ENCODE results near the gene GLP1R. TPM values are rescaled to one million over a fixed set of nuclear protein-coding genes. Genes with fewer than 3 reads are reported as not detected.
"Not testable (repeated sequence)": the region's sequence is repeated elsewhere in the genome, so short reads cannot be mapped to it uniquely, and the experiment has no call there.

GLP1R gene
- total RNA-seq, 1 experiment from 2014 or later = not detected

DNA sequence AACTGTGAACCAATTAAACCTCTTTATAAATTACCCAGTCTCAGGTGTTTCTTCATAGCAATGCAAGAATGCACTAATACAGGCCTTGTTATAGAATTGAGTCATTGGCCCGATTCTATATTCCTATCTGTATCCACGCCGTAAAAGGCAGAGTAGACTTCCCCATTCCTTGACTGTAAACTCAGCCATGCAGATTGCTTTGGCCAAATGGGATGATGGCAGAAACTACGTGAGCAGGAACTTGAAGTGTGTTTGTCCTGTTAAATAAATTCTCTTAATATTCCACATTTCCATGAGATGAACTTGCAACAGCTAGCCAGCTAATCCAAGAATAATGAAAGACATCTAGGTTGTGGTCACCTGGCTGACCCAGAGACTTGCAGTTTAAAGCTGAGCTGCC, 70.3 kb downstream of the GLP1R start:
- DNase-seq (ENCODE audit: low read depth) = no peak

DNA sequence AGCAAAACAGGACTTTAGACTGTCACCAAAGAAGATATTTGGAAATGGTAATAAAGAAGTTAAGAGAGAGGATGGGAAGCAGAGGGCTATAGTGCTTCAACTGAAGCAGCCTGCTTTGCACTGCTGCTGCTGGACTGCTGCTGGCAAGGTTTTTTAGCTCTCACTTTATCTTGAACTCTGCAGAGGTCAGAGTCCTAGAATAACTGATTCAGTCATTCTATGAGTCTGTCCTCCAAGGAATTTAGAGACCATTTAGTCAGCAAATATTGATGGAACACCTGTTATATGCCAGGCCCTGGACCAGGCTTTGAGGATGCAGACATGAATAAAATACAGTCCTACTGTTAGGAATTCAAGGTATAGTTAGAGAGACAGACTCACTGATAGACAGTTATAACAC, 75.5 kb downstream of the GLP1R start:
- no peak for DNase-seq (ENCODE audit: low read depth)

DNA sequence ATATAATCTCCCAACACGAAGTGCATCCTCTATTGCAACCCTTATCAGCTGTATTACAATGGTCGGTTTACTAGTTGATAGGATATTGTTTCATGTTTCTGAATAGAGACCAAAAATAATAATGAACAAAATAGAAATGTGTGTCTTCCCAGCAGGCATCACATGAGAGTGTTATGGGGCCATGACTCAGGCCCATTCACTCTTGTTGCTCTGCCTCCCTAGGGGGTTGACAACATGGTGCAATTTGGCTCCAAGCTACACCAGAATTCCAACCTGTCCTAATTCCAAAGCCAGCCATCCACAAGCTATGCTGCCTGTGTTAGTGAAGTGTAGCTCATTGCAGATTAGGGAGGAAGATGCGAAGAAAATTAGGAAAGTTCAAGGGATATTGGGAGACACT, 79.5 kb downstream of the GLP1R start:
- peak; percentile 4 for DNase-seq (ENCODE audit: low read depth)

DNA sequence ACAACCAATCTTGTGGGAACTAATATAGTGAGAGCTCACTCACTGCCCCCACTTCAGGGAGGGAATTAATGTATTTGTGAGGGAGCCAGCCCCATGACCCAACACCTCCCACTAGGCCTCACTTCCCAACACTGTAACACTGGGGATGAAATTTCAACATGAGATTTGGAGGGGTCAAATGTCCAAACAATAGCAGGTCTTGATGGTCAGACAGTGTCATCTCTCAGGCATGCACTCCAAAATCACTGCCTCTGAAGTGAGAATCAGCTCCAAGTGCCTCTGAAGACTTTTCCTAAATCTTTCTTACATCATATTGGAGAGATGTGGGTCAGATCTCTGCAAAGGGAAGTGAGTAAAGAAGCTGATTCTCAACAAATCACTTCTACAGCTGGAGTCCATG, 80.3 kb downstream of the GLP1R start:
- no peak for DNase-seq (ENCODE audit: low read depth)

- no peak for DNase-seq (ENCODE audit: low read depth)
Observed at GRCh38 chr6:39130691-39131090, 82.1 kb downstream of the GLP1R start.

GRCh38 chr6:39134761-39135160, 86.2 kb downstream of the GLP1R start:
- not testable (repeated sequence) for DNase-seq (ENCODE audit: low read depth)

DNA sequence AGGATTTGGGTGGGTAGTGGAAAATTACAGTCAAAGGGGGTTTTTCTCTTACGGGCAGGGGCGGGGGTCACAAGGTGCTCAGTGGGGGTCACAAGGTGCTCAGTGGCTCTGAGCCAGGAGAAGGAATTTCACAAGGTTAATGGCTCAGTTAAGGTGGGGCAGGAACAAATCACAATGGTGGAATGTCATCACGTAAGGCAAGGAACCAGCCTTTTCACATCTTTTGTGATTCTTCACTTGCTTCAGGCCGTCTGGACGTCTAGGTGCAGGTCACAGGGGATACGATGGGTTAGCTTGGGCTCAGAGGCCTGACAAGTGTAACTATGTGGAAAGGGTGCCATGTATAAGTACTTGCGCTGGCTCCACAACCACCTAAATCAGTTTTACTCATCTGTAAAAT, 87.6 kb downstream of the GLP1R start:
- not testable (repeated sequence) for DNase-seq (ENCODE audit: low read depth)

GRCh38 chr6:39137245-39137644, 88.7 kb downstream of the GLP1R start:
- peak; percentile 9 for DNase-seq (ENCODE audit: low read depth)

Other genes starting within 250 kb of the GLP1R start
- gene SAYSD1, start 66.4 kb downstream of the GLP1R start, total RNA-seq (2014; rRNA removed) = 13.9 and 15.8 TPM in 2 replicates
- not detected in 2 replicates for gene KCNK5, start 180.7 kb downstream of the GLP1R start, total RNA-seq (2014; rRNA removed)